ENCODE data around the gene TPO. TPM values are rescaled to one million over a fixed set of nuclear protein-coding genes. Genes with fewer than 3 reads are reported as not detected.

The TPO gene
- total and polyA plus RNA-seq, 5 donors, result 1.3 to 2.0 (median 1.4) TPM; not detected in 1

GRCh38 chr2:1539973-1540372 lies 126.7 kb downstream of the TPO start:
- H3K9me3 ChIP-seq (ENCODE audit: control insufficient read depth, low read length), result no peaks in the 10 kb centered on the region
- H3K27ac ChIP-seq (ENCODE audit: low read length), result no peak overlapping the region
- DNase-seq (no peak), ATAC-seq (no peak)
- H3K27me3 ChIP-seq (ENCODE audit: control insufficient read depth, insufficient read depth), result no peaks in the 10 kb centered on the region
- intact Hi-C loops (cut with DNase I), result loop anchor here (5.0 to 10.0 kb wide), 4 partner anchors 585 to 825 kb away; partner anchors contain the start of gene SNTG2 (in 2 of the 4)
- H3K4me3 ChIP-seq (ENCODE audit: low read length), result no peak overlapping the region
- H3K4me1 ChIP-seq (ENCODE audit: control insufficient read depth, insufficient read depth, low read length), result no peaks in the 10 kb centered on the region
- 76% methylated on average over 13 of the region's 13 CpGs for WGBS

DNA sequence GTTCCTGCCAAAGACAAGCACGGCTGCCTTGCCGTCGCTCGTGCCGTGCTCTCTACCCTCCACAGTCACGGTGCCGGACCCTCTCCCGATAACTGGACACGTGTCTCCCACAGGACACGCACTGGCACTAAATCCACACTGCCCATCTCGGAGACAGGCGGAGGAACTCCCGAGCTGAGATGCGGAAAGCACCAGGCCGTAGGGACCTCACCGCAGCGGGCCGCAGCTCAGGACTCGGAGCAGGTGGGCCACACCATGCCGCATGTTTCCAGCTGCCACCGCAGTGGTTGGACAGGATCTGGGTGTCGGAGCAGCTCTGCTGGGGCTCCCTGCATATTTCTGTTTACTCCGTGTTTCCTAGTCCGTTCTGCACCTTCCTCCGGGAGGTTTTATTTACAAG lies 127.2 kb downstream of the TPO start:
- 89% methylated on average over 25 of the region's 25 CpGs for WGBS
- H3K4me3 ChIP-seq (ENCODE audit: low read length), result no peak overlapping the region
- H3K27ac ChIP-seq (ENCODE audit: low read length), result no peak overlapping the region
- ATAC-seq (no peak), DNase-seq (no peak)
- no peaks in the 10 kb centered on the region for H3K9me3 ChIP-seq (ENCODE audit: control insufficient read depth, low read length)
- intact Hi-C loops (cut with DNase I), result loop anchor here (5.0 to 10.0 kb wide), 4 partner anchors 586 to 826 kb away; partner anchors contain the start of gene SNTG2 (in 2 of the 4)
- no peaks in the 10 kb centered on the region for H3K4me1 ChIP-seq (ENCODE audit: control insufficient read depth, insufficient read depth, low read length)
- no peaks in the 10 kb centered on the region for H3K27me3 ChIP-seq (ENCODE audit: control insufficient read depth, insufficient read depth)

DNA sequence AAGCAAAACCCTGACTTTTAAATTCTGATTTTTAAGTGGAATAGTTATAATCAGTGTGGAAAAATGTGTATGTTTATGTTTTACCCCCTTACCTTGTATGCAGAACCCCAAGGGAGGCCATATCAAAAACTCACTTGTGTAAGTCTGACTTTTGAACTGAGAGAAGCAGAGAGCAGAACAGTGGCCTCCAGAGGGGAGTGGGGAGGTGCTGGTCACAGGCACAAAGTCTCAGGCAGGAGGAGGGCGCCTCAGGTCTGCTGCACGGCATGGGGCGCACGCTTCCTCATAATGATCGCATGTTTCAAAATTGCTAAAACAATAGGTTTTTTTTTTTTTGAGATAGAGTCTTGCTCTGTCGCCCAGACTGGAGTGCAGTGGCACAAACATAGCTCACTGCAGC lies 127.8 kb downstream of the TPO start:
- Histone ChIP-seq H3K27me3 (ENCODE audit: control insufficient read depth, insufficient read depth) (no peaks in the 10 kb centered on the region), H3K4me1 (ENCODE audit: control insufficient read depth, insufficient read depth, low read length) (no peaks in the 10 kb centered on the region), H3K27ac (ENCODE audit: low read length) (no peak overlapping the region), H3K4me3 (ENCODE audit: low read length) (no peak overlapping the region), H3K9me3 (ENCODE audit: control insufficient read depth, low read length) (no peaks in the 10 kb centered on the region)
- WGBS, result 82% methylated on average over 6 of the region's 6 CpGs
- intact Hi-C loops (cut with DNase I), result loop anchor here (5.0 to 10.0 kb wide), 4 partner anchors 586 to 826 kb away; partner anchors contain the start of gene SNTG2 (in 2 of the 4)
- ATAC-seq, result no peak
- no peak for DNase-seq

- DNase-seq (no peak), ATAC-seq (no peak)
- H3K4me1 ChIP-seq (ENCODE audit: control insufficient read depth, insufficient read depth, low read length), result no peaks in the 10 kb centered on the region
- H3K4me3 ChIP-seq (ENCODE audit: low read length), result no peak overlapping the region
- H3K27ac ChIP-seq (ENCODE audit: low read length), result no peak overlapping the region
- no peaks in the 10 kb centered on the region for H3K9me3 ChIP-seq (ENCODE audit: control insufficient read depth, low read length)
- intact Hi-C loops (cut with DNase I), result loop anchor here (5.0 to 10.0 kb wide), 4 partner anchors 587 to 827 kb away; partner anchors contain the start of gene SNTG2 (in 2 of the 4)
- H3K27me3 ChIP-seq (ENCODE audit: control insufficient read depth, insufficient read depth), result no peaks in the 10 kb centered on the region
- 79% methylated on average over 16 of the region's 16 CpGs for WGBS
Measured at GRCh38 chr2:1541819-1542475, 128.7 kb downstream of the TPO start.

GRCh38 chr2:1542971-1543370 lies 129.7 kb downstream of the TPO start:
- no peak for ATAC-seq
- Histone ChIP-seq H3K27me3 (ENCODE audit: control insufficient read depth, insufficient read depth) (no peaks in the 10 kb centered on the region), H3K4me3 (ENCODE audit: low read length) (no peak overlapping the region), H3K9me3 (ENCODE audit: control insufficient read depth, low read length) (no peaks in the 10 kb centered on the region), H3K4me1 (ENCODE audit: control insufficient read depth, insufficient read depth, low read length) (no peaks in the 10 kb centered on the region), H3K27ac (ENCODE audit: low read length) (no peak overlapping the region)
- no peak for DNase-seq
- WGBS, result 77% methylated on average over 11 of the region's 11 CpGs
- intact Hi-C loops (cut with DNase I), result loop anchor here (5.0 to 10.0 kb wide), 4 partner anchors 588 to 828 kb away; partner anchors contain the start of gene SNTG2 (in 2 of the 4)

- no peaks in the 10 kb centered on the region for H3K4me1 ChIP-seq (ENCODE audit: control insufficient read depth, insufficient read depth, low read length)
- H3K4me3 ChIP-seq (ENCODE audit: low read length), result no peak overlapping the region
- 94% methylated on average over 14 of the region's 14 CpGs for WGBS
- ATAC-seq (no peak), DNase-seq (no peak)
- H3K27ac ChIP-seq (ENCODE audit: low read length), result no peak overlapping the region
- H3K9me3 ChIP-seq (ENCODE audit: control insufficient read depth, low read length), result no peaks in the 10 kb centered on the region
- intact Hi-C loops (cut with DNase I), result loop anchor here (5.0 to 10.0 kb wide), 4 partner anchors 589 to 829 kb away; partner anchors contain the start of gene SNTG2 (in 2 of the 4)
- no peaks in the 10 kb centered on the region for H3K27me3 ChIP-seq (ENCODE audit: control insufficient read depth, insufficient read depth)
Measured at GRCh38 chr2:1543776-1544477, 130.7 kb downstream of the TPO start.

- ATAC-seq (peak in 1 of 2 donors; percentile 37), DNase-seq (no peak)
- intact Hi-C loops (cut with DNase I), result loop anchor here (5.0 to 10.0 kb wide), 6 partner anchors 587 to 830 kb away; partner anchors contain the start of gene SNTG2 (in 2 of the 4)
- Histone ChIP-seq H3K27me3 (ENCODE audit: control insufficient read depth, insufficient read depth) (no peaks in the 10 kb centered on the region), H3K4me1 (ENCODE audit: control insufficient read depth, insufficient read depth, low read length) (no peaks in the 10 kb centered on the region), H3K9me3 (ENCODE audit: control insufficient read depth, low read length) (no peaks in the 10 kb centered on the region), H3K27ac (ENCODE audit: low read length) (no peak overlapping the region), H3K4me3 (ENCODE audit: low read length) (no peak overlapping the region)
- WGBS, result 77% methylated on average over 4 of the region's 4 CpGs
Measured at GRCh38 chr2:1544478-1545069, 131.3 kb downstream of the TPO start.

- Histone ChIP-seq H3K27me3 (ENCODE audit: control insufficient read depth, insufficient read depth) (no peaks in the 10 kb centered on the region), H3K27ac (ENCODE audit: low read length) (no peak overlapping the region), H3K9me3 (ENCODE audit: control insufficient read depth, low read length) (no peaks in the 10 kb centered on the region), H3K4me1 (ENCODE audit: control insufficient read depth, insufficient read depth, low read length) (no peaks in the 10 kb centered on the region), H3K4me3 (ENCODE audit: low read length) (no peak overlapping the region)
- ATAC-seq (peak in 1 of 2 donors; percentile 22), DNase-seq (no peak)
- intact Hi-C loops (cut with DNase I), result loop anchor here (5.0 to 10.0 kb wide), 5 partner anchors 589 to 831 kb away; partner anchors contain the start of gene SNTG2 (in 1 of the 4)
- WGBS, result 31% methylated on average over 14 of the region's 14 CpGs
Measured at GRCh38 chr2:1546023-1546591, 132.8 kb downstream of the TPO start.

GRCh38 chr2:1546901-1547300 lies 133.6 kb downstream of the TPO start:
- Histone ChIP-seq H3K27ac (ENCODE audit: low read length) (no peak overlapping the region), H3K4me3 (ENCODE audit: low read length) (no peak overlapping the region), H3K4me1 (ENCODE audit: control insufficient read depth, insufficient read depth, low read length) (no peaks in the 10 kb centered on the region), H3K9me3 (ENCODE audit: control insufficient read depth, low read length) (no peaks in the 10 kb centered on the region), H3K27me3 (ENCODE audit: control insufficient read depth, insufficient read depth) (no peaks in the 10 kb centered on the region)
- intact Hi-C loops (cut with DNase I), result loop anchor here (5.0 to 10.0 kb wide), 5 partner anchors 590 to 832 kb away; partner anchors contain the start of gene SNTG2 (in 1 of the 4)
- DNase-seq (no peak), ATAC-seq (no peak)
- 84% methylated on average over 10 of the region's 10 CpGs for WGBS

- no peak for ATAC-seq
- intact Hi-C loops (cut with DNase I), result loop anchor here (5.0 to 10.0 kb wide), 5 partner anchors 592 to 834 kb away; partner anchors contain the start of gene SNTG2 (in 1 of the 4)
- WGBS, result 76% methylated on average over 15 of the region's 15 CpGs
- Histone ChIP-seq H3K4me3 (ENCODE audit: low read length) (no peak overlapping the region), H3K27ac (ENCODE audit: low read length) (no peak overlapping the region), H3K27me3 (ENCODE audit: control insufficient read depth, insufficient read depth) (no peaks in the 10 kb centered on the region), H3K9me3 (ENCODE audit: control insufficient read depth, low read length) (no peaks in the 10 kb centered on the region), H3K4me1 (ENCODE audit: control insufficient read depth, insufficient read depth, low read length) (no peaks in the 10 kb centered on the region)
- no peak for DNase-seq
Measured at GRCh38 chr2:1548910-1549673, 135.8 kb downstream of the TPO start.

All from right cardiac atrium (tissue), 5 donors.